GM12865 (cell line): Measurements from ENCODE around the gene CHRNA9.

Source experiments
- DNase-seq: peaks from one replicate; pipeline ENCODE4 v3.0.0; 2010; ENCODE audit warnings: low read depth
- H3K4me3 ChIP-seq: 2 replicates; pipeline ENCODE4 v1.5.1; 2011; ENCODE audit warnings: mild to moderate bottlenecking, low read depth, low read length, control low read depth
- CTCF ChIP-seq: IDR thresholded peaks from 2 replicates; pipeline ENCODE4 v1.5.1; 2011; ENCODE audit warnings: low read length, control low read depth, low read depth, inconsistent platforms; ENCODE audit not compliant: insufficient read depth; ENCODE audit errors: missing control alignments

CHRNA9 gene

DNA sequence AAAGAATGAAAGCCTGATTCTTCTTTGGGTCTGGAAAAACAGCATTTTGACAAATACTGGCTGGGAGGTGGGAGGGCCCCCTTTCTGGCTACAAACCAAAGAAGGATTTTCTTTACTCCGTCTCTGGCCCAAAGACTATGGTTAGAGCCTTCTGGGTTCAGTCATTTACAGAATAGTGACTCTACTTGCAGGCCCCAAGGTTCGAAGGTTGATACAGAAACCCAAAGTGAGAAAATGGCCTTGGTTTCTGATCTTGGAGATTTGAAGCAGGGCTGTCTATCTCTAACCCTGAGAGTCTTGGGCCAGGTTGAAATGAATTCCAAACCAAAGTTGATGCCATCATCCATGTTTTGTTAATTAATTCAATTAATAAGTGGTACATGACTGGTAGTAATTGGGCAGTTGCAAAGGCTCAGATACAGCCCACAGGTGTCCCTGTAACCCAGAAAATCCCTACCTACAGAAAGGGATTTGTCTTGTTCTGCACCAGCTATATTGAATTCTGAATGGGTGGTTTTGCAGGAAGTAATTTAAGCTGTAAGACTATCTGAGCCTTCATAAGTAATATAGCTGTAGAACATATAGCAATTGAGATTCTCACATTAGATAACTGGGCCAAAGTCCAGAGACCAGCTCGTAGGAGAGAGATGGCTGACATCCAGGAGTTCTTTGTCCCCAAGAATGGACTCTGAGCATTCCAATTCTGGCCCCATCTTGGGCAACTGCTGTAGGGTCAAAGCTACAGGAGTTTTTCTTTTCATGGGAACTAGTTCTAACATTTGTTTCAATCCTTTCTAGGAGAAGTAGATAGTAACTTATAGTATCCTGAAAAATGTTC, 34.5 kb downstream of the CHRNA9 start:
- no peak overlapping the region for H3K4me3 ChIP-seq
- DNase-seq = peak; percentile 68
- no peak for TF ChIP-seq CTCF

GRCh38 chr4:40372651-40373050, 37.5 kb downstream of the CHRNA9 start:
- TF ChIP-seq CTCF = no peak
- no peak overlapping the region for H3K4me3 ChIP-seq
- DNase-seq = no peak

- H3K4me3 ChIP-seq = no peak overlapping the region
- TF ChIP-seq CTCF = no peak
- no peak for DNase-seq
Observed at GRCh38 chr4:40373636-40374035, 38.5 kb downstream of the CHRNA9 start.

- DNase-seq = no peak
Observed at GRCh38 chr4:40375095-40375494, 40.0 kb downstream of the CHRNA9 start.

DNA sequence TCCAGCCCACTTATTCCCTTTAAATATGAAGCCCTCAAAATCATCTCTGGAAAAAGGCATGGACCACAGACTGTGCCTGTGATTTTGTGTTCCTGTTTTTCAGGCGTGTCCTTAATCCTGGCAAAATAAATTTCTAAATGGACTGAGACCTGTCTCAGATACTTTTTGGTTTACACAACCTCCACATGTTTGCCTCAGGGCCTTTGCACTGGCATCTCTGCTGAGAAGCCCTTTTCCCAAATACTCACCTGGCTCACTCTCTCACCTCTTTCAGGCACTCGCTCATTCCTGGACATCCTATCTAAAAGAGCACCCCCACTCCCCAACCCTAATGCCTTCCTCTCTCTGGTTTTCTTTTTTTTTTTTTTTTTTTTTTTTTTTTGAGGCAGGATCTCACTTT, 40.5 kb downstream of the CHRNA9 start:
- TF ChIP-seq CTCF = no peak
- DNase-seq = no peak
- no peak overlapping the region for H3K4me3 ChIP-seq

More at GRCh38 chr4:40375095-40375494, 40.0 kb downstream of the CHRNA9 start:
- TF ChIP-seq CTCF = no peak
- H3K4me3 ChIP-seq = no peak overlapping the region

- H3K4me3 ChIP-seq = no peak overlapping the region
- peak; percentile 18 for DNase-seq
- TF ChIP-seq CTCF = no peak
Observed at GRCh38 chr4:40377512-40378365, 42.6 kb downstream of the CHRNA9 start.

GRCh38 chr4:40378619-40379018, 43.5 kb downstream of the CHRNA9 start:
- TF ChIP-seq CTCF = no peak
- no peak overlapping the region for H3K4me3 ChIP-seq
- DNase-seq = no peak
